ENCODE measurements around the gene MYO7A.

The MYO7A gene

DNA sequence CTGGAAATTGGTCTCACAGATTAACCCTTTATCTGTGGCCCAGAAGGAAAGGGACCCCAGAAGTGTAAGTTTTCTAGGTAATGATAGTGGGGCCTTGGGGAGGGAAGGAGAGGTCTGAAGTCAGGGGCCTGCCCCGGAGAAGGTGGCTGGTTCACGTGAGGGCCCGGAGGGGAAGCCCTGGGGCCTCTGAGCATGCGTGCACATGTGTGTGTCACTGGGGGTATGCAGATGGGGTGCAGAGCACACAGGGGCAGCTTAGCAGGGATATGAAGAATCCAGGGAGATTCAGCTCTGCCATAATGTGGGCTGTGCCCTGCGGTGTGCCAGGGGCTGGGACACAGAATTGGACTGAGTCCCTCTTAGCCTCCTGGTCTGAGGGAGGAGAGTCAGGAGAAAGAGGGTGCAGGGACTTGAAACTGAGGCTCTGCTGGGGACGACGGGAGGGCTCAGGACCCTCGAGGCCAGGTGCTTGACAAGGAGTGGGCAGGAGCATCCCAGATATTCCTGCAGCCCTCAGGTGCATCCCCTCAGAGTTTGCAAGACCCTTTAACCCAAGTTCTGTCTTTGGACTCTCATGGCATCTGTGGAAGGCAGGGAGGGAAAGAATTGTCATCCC, 15.5 kb downstream of the MYO7A start:
- H3K27ac ChIP-seq (ENCODE audit: low read depth in 2 of 2, low read length in 2 of 2) = no peak overlapping the region
- H3K4me1 ChIP-seq (ENCODE audit: control insufficient read depth in 2 of 2, insufficient read depth in 2 of 2, low read length in 2 of 2) = peaks cover 14 to 30% of the 10 kb centered on the region in 2 donors
- no peak overlapping the region for H3K4me3 ChIP-seq (ENCODE audit: low read length in 2 of 2)
- H3K27me3 ChIP-seq (ENCODE audit: control insufficient read depth in 2 of 2, insufficient read depth in 2 of 2, low read length in 2 of 2) = no peaks in the 10 kb centered on the region
- H3K9me3 ChIP-seq (ENCODE audit: control insufficient read depth in 2 of 2, low read length in 2 of 2) = no peaks in the 10 kb centered on the region
- H3K9ac ChIP-seq (ENCODE audit: low read depth in 1 of 2, low read length in 2 of 2) = no peak overlapping the region
- H3K36me3 ChIP-seq (ENCODE audit: control insufficient read depth in 2 of 2, insufficient read depth in 2 of 2, low read length in 2 of 2) = no peaks in the 10 kb centered on the region

- Histone ChIP-seq H3K4me3 (ENCODE audit: low read length in 2 of 2) (no peak overlapping the region), H3K9ac (ENCODE audit: low read depth in 1 of 2, low read length in 2 of 2) (no peak overlapping the region), H3K9me3 (ENCODE audit: control insufficient read depth in 2 of 2, low read length in 2 of 2) (no peaks in the 10 kb centered on the region), H3K4me1 (ENCODE audit: control insufficient read depth in 2 of 2, insufficient read depth in 2 of 2, low read length in 2 of 2) (peaks cover 14 to 30% of the 10 kb centered on the region in 2 donors), H3K27ac (ENCODE audit: low read depth in 2 of 2, low read length in 2 of 2) (no peak overlapping the region), H3K36me3 (ENCODE audit: control insufficient read depth in 2 of 2, insufficient read depth in 2 of 2, low read length in 2 of 2) (no peaks in the 10 kb centered on the region), H3K27me3 (ENCODE audit: control insufficient read depth in 2 of 2, insufficient read depth in 2 of 2, low read length in 2 of 2) (no peaks in the 10 kb centered on the region)
Measured at GRCh38 chr11:77144196-77144856, 16.3 kb downstream of the MYO7A start.

GRCh38 chr11:77144857-77145428, 16.9 kb downstream of the MYO7A start:
- Histone ChIP-seq H3K27me3 (ENCODE audit: control insufficient read depth in 2 of 2, insufficient read depth in 2 of 2, low read length in 2 of 2) (no peaks in the 10 kb centered on the region), H3K4me3 (ENCODE audit: low read length in 2 of 2) (no peak overlapping the region), H3K9ac (ENCODE audit: low read depth in 1 of 2, low read length in 2 of 2) (no peak overlapping the region), H3K4me1 (ENCODE audit: control insufficient read depth in 2 of 2, insufficient read depth in 2 of 2, low read length in 2 of 2) (peaks cover 14 to 30% of the 10 kb centered on the region in 2 donors), H3K27ac (ENCODE audit: low read depth in 2 of 2, low read length in 2 of 2) (no peak overlapping the region), H3K9me3 (ENCODE audit: control insufficient read depth in 2 of 2, low read length in 2 of 2) (no peaks in the 10 kb centered on the region), H3K36me3 (ENCODE audit: control insufficient read depth in 2 of 2, insufficient read depth in 2 of 2, low read length in 2 of 2) (no peaks in the 10 kb centered on the region)

GRCh38 chr11:77146261-77147035, 18.4 kb downstream of the MYO7A start:
- no peak overlapping the region for H3K9ac ChIP-seq (ENCODE audit: low read depth in 1 of 2, low read length in 2 of 2)
- H3K36me3 ChIP-seq (ENCODE audit: control insufficient read depth in 2 of 2, insufficient read depth in 2 of 2, low read length in 2 of 2) = no peaks in the 10 kb centered on the region
- no peaks in the 10 kb centered on the region for H3K9me3 ChIP-seq (ENCODE audit: control insufficient read depth in 2 of 2, low read length in 2 of 2)
- no peaks in the 10 kb centered on the region for H3K27me3 ChIP-seq (ENCODE audit: control insufficient read depth in 2 of 2, insufficient read depth in 2 of 2, low read length in 2 of 2)
- H3K4me1 ChIP-seq (ENCODE audit: control insufficient read depth in 2 of 2, insufficient read depth in 2 of 2, low read length in 2 of 2) = peaks cover 14 to 16% of the 10 kb centered on the region in 2 donors
- H3K27ac ChIP-seq (ENCODE audit: low read depth in 2 of 2, low read length in 2 of 2) = no peak overlapping the region
- no peak overlapping the region for H3K4me3 ChIP-seq (ENCODE audit: low read length in 2 of 2)

- no peak overlapping the region for H3K9ac ChIP-seq (ENCODE audit: low read depth in 1 of 2, low read length in 2 of 2)
- no peak overlapping the region for H3K27ac ChIP-seq (ENCODE audit: low read depth in 2 of 2, low read length in 2 of 2)
- H3K4me1 ChIP-seq (ENCODE audit: control insufficient read depth in 2 of 2, insufficient read depth in 2 of 2, low read length in 2 of 2) = peaks cover 14% of the 10 kb centered on the region in 2 donors
- no peaks in the 10 kb centered on the region for H3K9me3 ChIP-seq (ENCODE audit: control insufficient read depth in 2 of 2, low read length in 2 of 2)
- H3K27me3 ChIP-seq (ENCODE audit: control insufficient read depth in 2 of 2, insufficient read depth in 2 of 2, low read length in 2 of 2) = no peaks in the 10 kb centered on the region
- no peak overlapping the region for H3K4me3 ChIP-seq (ENCODE audit: low read length in 2 of 2)
- no peaks in the 10 kb centered on the region for H3K36me3 ChIP-seq (ENCODE audit: control insufficient read depth in 2 of 2, insufficient read depth in 2 of 2, low read length in 2 of 2)
Measured at GRCh38 chr11:77147036-77147315, 18.9 kb downstream of the MYO7A start.

DNA sequence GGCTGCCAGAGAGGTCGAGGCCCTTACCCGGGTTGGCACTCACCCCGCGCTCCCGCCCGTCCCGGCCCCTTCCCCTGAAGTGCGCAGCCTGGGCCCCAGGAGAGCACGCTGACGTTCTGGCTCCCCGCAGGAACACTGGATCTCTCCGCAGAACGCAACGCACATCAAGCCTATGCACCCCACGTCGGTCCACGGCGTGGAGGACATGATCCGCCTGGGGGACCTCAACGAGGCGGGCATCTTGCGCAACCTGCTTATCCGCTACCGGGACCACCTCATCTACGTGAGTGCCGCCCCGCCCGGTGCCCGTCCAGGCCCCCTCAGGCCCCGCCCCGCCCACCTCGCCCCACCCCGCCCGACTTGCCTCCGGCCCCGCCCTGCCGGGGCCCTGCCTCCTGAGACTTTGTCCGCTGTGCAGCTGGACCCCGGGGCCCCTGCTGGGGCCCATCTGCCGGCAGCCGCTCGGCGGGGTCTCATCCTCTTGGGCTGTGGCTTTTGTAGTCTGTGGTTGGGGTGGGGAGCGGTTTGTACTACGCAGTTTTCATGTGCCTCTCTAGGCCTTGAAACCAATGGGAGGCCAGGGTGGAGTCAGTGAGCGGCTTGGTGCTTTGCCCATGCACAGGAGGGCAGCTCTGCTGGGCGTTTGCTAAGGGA, 19.7 kb downstream of the MYO7A start:
- no peak overlapping the region for H3K27ac ChIP-seq (ENCODE audit: low read depth in 2 of 2, low read length in 2 of 2)
- H3K4me1 ChIP-seq (ENCODE audit: control insufficient read depth in 2 of 2, insufficient read depth in 2 of 2, low read length in 2 of 2) = peaks cover 14% of the 10 kb centered on the region in 2 donors

GRCh38 chr11:77148963-77149715, 21.1 kb downstream of the MYO7A start:
- Histone ChIP-seq H3K36me3 (ENCODE audit: control insufficient read depth in 2 of 2, insufficient read depth in 2 of 2, low read length in 2 of 2) (no peaks in the 10 kb centered on the region), H3K9ac (ENCODE audit: low read depth in 1 of 2, low read length in 2 of 2) (no peak overlapping the region), H3K27ac (ENCODE audit: low read depth in 2 of 2, low read length in 2 of 2) (no peak overlapping the region), H3K27me3 (ENCODE audit: control insufficient read depth in 2 of 2, insufficient read depth in 2 of 2, low read length in 2 of 2) (no peaks in the 10 kb centered on the region), H3K4me1 (ENCODE audit: control insufficient read depth in 2 of 2, insufficient read depth in 2 of 2, low read length in 2 of 2) (peaks cover 14 to 16% of the 10 kb centered on the region in 2 donors), H3K4me3 (ENCODE audit: low read length in 2 of 2) (no peak overlapping the region), H3K9me3 (ENCODE audit: control insufficient read depth in 2 of 2, low read length in 2 of 2) (no peaks in the 10 kb centered on the region)

More for the DNA sequence above, 19.7 kb downstream of the MYO7A start:
- Histone ChIP-seq H3K36me3 (ENCODE audit: control insufficient read depth in 2 of 2, insufficient read depth in 2 of 2, low read length in 2 of 2) (no peaks in the 10 kb centered on the region), H3K27me3 (ENCODE audit: control insufficient read depth in 2 of 2, insufficient read depth in 2 of 2, low read length in 2 of 2) (no peaks in the 10 kb centered on the region), H3K4me3 (ENCODE audit: low read length in 2 of 2) (peak overlapping the region; percentile 18 to 44), H3K9ac (ENCODE audit: low read depth in 1 of 2, low read length in 2 of 2) (peak overlapping the region in 1 of 2 donors; percentile 14), H3K9me3 (ENCODE audit: control insufficient read depth in 2 of 2, low read length in 2 of 2) (no peaks in the 10 kb centered on the region)

DNA sequence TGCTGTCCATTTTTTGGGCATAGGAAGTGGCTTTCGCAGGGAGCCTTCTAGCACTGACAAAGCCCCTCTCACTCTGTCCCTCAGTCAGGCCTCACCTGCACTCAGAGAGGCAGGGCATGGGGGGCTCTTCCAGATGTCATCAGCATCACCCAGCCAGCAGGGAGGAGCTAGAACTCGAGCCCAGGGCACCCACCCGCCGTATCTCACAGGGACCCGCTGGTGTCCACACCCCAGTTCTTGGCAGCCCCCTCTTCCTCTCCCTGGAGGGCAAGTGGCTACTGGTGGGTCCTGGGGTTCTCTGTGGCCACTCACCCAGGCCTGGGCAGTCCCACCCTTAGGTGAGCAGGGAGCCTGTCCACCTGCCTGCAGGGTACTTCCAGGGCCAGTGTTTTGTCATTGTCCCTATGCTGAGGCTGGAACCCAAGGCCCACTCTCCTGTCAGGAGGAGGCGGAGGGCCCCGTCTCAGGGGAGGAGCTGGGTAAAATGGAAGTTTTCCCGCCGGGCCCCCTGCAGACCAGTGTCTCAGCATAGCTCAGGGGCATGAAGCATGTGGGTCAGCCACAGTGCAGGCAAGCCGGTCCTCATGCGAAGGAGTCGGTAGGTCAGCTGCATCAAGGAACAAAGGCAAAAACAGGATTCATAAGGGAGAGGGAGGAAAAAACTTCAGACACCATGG, 21.8 kb downstream of the MYO7A start:
- H3K9ac ChIP-seq (ENCODE audit: low read depth in 1 of 2, low read length in 2 of 2) = no peak overlapping the region
- no peak overlapping the region for H3K27ac ChIP-seq (ENCODE audit: low read depth in 2 of 2, low read length in 2 of 2)
- no peaks in the 10 kb centered on the region for H3K27me3 ChIP-seq (ENCODE audit: control insufficient read depth in 2 of 2, insufficient read depth in 2 of 2, low read length in 2 of 2)
- no peak overlapping the region for H3K4me3 ChIP-seq (ENCODE audit: low read length in 2 of 2)
- no peaks in the 10 kb centered on the region for H3K9me3 ChIP-seq (ENCODE audit: control insufficient read depth in 2 of 2, low read length in 2 of 2)
- no peaks in the 10 kb centered on the region for H3K36me3 ChIP-seq (ENCODE audit: control insufficient read depth in 2 of 2, insufficient read depth in 2 of 2, low read length in 2 of 2)
- peaks cover 10 to 14% of the 10 kb centered on the region in 2 donors for H3K4me1 ChIP-seq (ENCODE audit: control insufficient read depth in 2 of 2, insufficient read depth in 2 of 2, low read length in 2 of 2)

DNA sequence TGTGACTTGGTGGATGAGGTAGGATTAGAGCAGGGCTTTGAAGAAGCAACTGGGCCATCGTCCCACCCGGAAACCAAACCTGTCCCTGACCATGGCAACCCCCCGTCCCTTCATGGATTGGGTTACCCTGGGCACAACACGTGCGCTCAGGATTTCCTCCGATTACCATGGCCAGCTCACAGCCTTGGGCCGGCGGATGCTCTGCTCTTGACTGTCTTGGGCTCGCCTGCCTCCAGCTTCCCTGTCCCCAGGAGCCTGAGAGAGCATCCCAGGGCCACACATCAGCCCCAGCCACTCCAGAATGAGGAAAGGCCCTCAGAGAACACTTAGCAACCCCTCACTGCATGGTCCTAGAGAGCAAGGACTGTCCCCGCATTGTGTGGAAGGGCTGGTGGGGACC, 22.8 kb downstream of the MYO7A start:
- Histone ChIP-seq H3K4me1 (ENCODE audit: control insufficient read depth in 2 of 2, insufficient read depth in 2 of 2, low read length in 2 of 2) (peaks cover 4 to 6% of the 10 kb centered on the region in 2 donors), H3K4me3 (ENCODE audit: low read length in 2 of 2) (no peak overlapping the region), H3K27me3 (ENCODE audit: control insufficient read depth in 2 of 2, insufficient read depth in 2 of 2, low read length in 2 of 2) (no peaks in the 10 kb centered on the region), H3K36me3 (ENCODE audit: control insufficient read depth in 2 of 2, insufficient read depth in 2 of 2, low read length in 2 of 2) (no peaks in the 10 kb centered on the region), H3K9me3 (ENCODE audit: control insufficient read depth in 2 of 2, low read length in 2 of 2) (no peaks in the 10 kb centered on the region), H3K9ac (ENCODE audit: low read depth in 1 of 2, low read length in 2 of 2) (no peak overlapping the region), H3K27ac (ENCODE audit: low read depth in 2 of 2, low read length in 2 of 2) (no peak overlapping the region)
